ENCODE measurements around the gene UBE2H.

GRCh38 chr7:129836983-129837382, 115.8 kb downstream of the UBE2H start:
- TF ChIP-seq, protein P1, sequence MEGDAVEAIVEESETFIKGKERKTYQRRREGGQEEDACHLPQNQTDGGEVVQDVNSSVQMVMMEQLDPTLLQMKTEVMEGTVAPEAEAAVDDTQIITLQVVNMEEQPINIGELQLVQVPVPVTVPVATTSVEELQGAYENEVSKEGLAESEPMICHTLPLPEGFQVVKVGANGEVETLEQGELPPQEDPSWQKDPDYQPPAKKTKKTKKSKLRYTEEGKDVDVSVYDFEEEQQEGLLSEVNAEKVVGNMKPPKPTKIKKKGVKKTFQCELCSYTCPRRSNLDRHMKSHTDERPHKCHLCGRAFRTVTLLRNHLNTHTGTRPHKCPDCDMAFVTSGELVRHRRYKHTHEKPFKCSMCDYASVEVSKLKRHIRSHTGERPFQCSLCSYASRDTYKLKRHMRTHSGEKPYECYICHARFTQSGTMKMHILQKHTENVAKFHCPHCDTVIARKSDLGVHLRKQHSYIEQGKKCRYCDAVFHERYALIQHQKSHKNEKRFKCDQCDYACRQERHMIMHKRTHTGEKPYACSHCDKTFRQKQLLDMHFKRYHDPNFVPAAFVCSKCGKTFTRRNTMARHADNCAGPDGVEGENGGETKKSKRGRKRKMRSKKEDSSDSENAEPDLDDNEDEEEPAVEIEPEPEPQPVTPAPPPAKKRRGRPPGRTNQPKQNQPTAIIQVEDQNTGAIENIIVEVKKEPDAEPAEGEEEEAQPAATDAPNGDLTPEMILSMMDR (IDR thresholded peaks at IDR 0.05), result no peak
- TF ChIP-seq EZH2 (IDR thresholded peaks at IDR 0.05) (no peak), EZH2phosphoT487 (IDR thresholded peaks at IDR 0.05) (no peak)

Data from neural progenitor cell (in vitro differentiated cells).